Stimulated activated CD8-positive, alpha-beta memory T cell treated with anti-CD3 and anti-CD28 coated beads, Interleukin-2, amount 100 ng/mL, for 48 hours (primary cell): ENCODE results near the gene KCNK15.
"Not testable (repeated sequence)": the region's sequence is repeated elsewhere in the genome, so short reads cannot be mapped to it uniquely, and the experiment has no call there.

Source experiments
- DNase-seq, 2 donors: peaks; one replicate each; pipeline ENCODE4 v3.0.0-alpha.2; 2020; ENCODE audit warnings: low read depth in 2 of 2

Gene KCNK15

GRCh38 chr20:44758247-44759101, 12.8 kb downstream of the KCNK15 start:
- DNase-seq: no peak

- no peak for DNase-seq
Observed at GRCh38 chr20:44759595-44759994, 13.9 kb downstream of the KCNK15 start.

- DNase-seq: no peak
Observed at GRCh38 chr20:44761423-44761822, 15.8 kb downstream of the KCNK15 start.

GRCh38 chr20:44762466-44763140, 16.9 kb downstream of the KCNK15 start:
- DNase-seq: no peak

GRCh38 chr20:44763798-44764197, 18.1 kb downstream of the KCNK15 start:
- not testable (repeated sequence) for DNase-seq

GRCh38 chr20:44765091-44765490, 19.4 kb downstream of the KCNK15 start:
- no peak for DNase-seq

GRCh38 chr20:44765701-44766347, 20.2 kb downstream of the KCNK15 start:
- DNase-seq: no peak

- DNase-seq: no peak
Observed at GRCh38 chr20:44768256-44768655, 22.6 kb downstream of the KCNK15 start.

GRCh38 chr20:44768854-44769480, 23.3 kb downstream of the KCNK15 start:
- no peak for DNase-seq

GRCh38 chr20:44769481-44769863, 23.8 kb downstream of the KCNK15 start:
- no peak for DNase-seq

GRCh38 chr20:44770484-44771171, 25.0 kb downstream of the KCNK15 start:
- DNase-seq: no peak

GRCh38 chr20:44771172-44771535, 25.5 kb downstream of the KCNK15 start:
- DNase-seq: no peak

GRCh38 chr20:44772636-44773035, 27.0 kb downstream of the KCNK15 start:
- DNase-seq: no peak

GRCh38 chr20:44773070-44773829, 27.6 kb downstream of the KCNK15 start:
- no peak for DNase-seq

GRCh38 chr20:44776980-44777379, 31.3 kb downstream of the KCNK15 start:
- DNase-seq: no peak

- peak; percentile 8 to 9 for DNase-seq
Observed at GRCh38 chr20:44780226-44780625, 34.6 kb downstream of the KCNK15 start.

GRCh38 chr20:44781118-44781517, 35.5 kb downstream of the KCNK15 start:
- no peak for DNase-seq

GRCh38 chr20:44781791-44782190, 36.1 kb downstream of the KCNK15 start:
- no peak for DNase-seq

GRCh38 chr20:44784688-44785087, 39.0 kb downstream of the KCNK15 start:
- no peak for DNase-seq

- DNase-seq: no peak
Observed at GRCh38 chr20:44785768-44786167, 40.1 kb downstream of the KCNK15 start.

- DNase-seq: no peak
Observed at GRCh38 chr20:44787299-44787698, 41.6 kb downstream of the KCNK15 start.
